Measurements from ENCODE around the gene ITFG2. TPM values are rescaled to one million over a fixed set of nuclear protein-coding genes. Genes with fewer than 3 reads are reported as not detected.

ITFG2 gene
- total and polyA plus RNA-seq, 2 experiments from 2014 or later = 17.3 to 32.6 TPM

DNA sequence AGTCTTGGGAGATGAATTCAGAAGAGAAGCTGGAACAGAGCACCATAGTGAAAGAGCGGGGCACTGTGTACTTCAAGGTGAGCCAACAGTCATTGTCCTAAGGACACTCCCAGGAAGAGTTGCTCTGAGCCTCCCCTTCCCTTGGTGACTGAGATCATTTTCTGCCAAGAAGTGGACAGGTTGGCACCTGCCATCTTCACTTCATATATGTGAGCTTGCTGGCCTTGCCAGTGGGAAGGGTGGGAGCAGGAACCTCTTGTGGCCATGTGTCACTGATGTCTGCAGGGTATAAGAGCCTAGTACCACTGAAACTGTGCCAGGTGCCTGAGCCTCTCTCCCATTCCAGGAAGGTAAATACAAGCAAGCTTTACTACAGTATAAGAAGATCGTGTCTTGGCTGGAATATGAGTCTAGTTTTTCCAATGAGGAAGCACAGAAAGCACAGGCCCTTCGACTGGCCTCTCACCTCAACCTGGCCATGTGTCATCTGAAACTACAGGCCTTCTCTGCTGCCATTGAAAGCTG is 12.4 kb upstream of the ITFG2 start:
- Mint-ChIP-seq H3K4me1 (peaks cover 11% of the 10 kb centered on the region), H3K27ac (no peak overlapping the region), H3K4me3 (no peak overlapping the region), H3K27me3 (ENCODE audit: insufficient read depth, low read depth, poor library complexity) (peaks cover 11% of the 10 kb centered on the region), H3K36me3 (ENCODE audit: low read depth) (peaks cover 92% of the 10 kb centered on the region), H3K9me3 (peaks cover 5% of the 10 kb centered on the region; the same call in 1 of the 3 replicates)
- peaks cover 40% of the 10 kb centered on the region for H3K79me2 ChIP-seq (replicated peaks; ENCODE audit: insufficient read depth)
- no peak for ATAC-seq
- peaks cover 86% of the 10 kb centered on the region for H3K36me3 ChIP-seq (ENCODE audit: insufficient read depth)
- H2AFZ ChIP-seq = no peak overlapping the region
- no peak for TF ChIP-seq CREB1 (CRISPR knock-in tag; IDR thresholded peaks at IDR 0.05; ENCODE audit: low read depth)
- no peak for TF ChIP-seq STAT1 (IDR thresholded peaks at IDR 0.05; ENCODE audit: unreplicated experiment)
- TF ChIP-seq EZH2phosphoT487 (IDR thresholded peaks at IDR 0.05; ENCODE audit: unreplicated experiment) = no peak
- TF ChIP-seq ZNF114 (CRISPR knock-in tag; IDR thresholded peaks at IDR 0.05) = no peak
- no peak for TF ChIP-seq JUNB (IDR thresholded peaks at IDR 0.05; ENCODE audit: unreplicated experiment)
- TF ChIP-seq REST (IDR thresholded peaks at IDR 0.05; ENCODE audit: unreplicated experiment) = no peak
- no peak for TF ChIP-seq POLR2AphosphoS5 (IDR thresholded peaks at IDR 0.05; ENCODE audit: low read depth)
- TF ChIP-seq CTCF (conservative IDR thresholded peaks at IDR 0.05; ENCODE audit: low read depth in 2 of 2) = no peak
- no peak for TF ChIP-seq ZNF462 (CRISPR knock-in tag; IDR thresholded peaks at IDR 0.05)
- no peak for TF ChIP-seq EZH2 (IDR thresholded peaks at IDR 0.05; ENCODE audit: low read depth, unreplicated experiment)
- no peak for TF ChIP-seq NANOG (IDR thresholded peaks at IDR 0.05; ENCODE audit: borderline replicate concordance)
- no peak for TF ChIP-seq ETS1 (IDR thresholded peaks at IDR 0.05)
- TF ChIP-seq ZNF331 (CRISPR knock-in tag; IDR thresholded peaks at IDR 0.05; ENCODE audit: low read depth) = no peak
- H3K27ac ChIP-seq (ENCODE audit: low read depth) = no peak overlapping the region
- H3F3A ChIP-seq (replicated peaks; ENCODE audit: low read depth) = peaks cover 73% of the 10 kb centered on the region
- no peak overlapping the region for H3K4me3 ChIP-seq
- H3K4me1 ChIP-seq (ENCODE audit: insufficient read depth) = peaks cover 10% of the 10 kb centered on the region
- H3K27me3 ChIP-seq (ENCODE audit: insufficient read depth) = no peaks in the 10 kb centered on the region
- peaks cover 50% of the 10 kb centered on the region for H4K20me1 ChIP-seq (replicated peaks; ENCODE audit: insufficient read depth)
- no peak for DNase-seq (ENCODE audit: low spot score)
- no peak overlapping the region for H3K4me2 ChIP-seq
- no peaks in the 10 kb centered on the region for H3K9me2 ChIP-seq (ENCODE audit: insufficient read depth)

Measured in GM23338 (cell line).